ENCODE results near the gene SLC38A5.
"Not testable (repeated sequence)": the region's sequence is repeated elsewhere in the genome, so short reads cannot be mapped to it uniquely, and the experiment has no call there.

Gene SLC38A5

GRCh38 chrX:48468693-48469691, 1.1 kb downstream of the SLC38A5 start:
- no peak for DNase-seq

GRCh38 chrX:48468247-48468671, 1.8 kb downstream of the SLC38A5 start:
- DNase-seq, result no peak

- no peak for DNase-seq
Measured at GRCh38 chrX:48467281-48467761, 2.7 kb downstream of the SLC38A5 start.

GRCh38 chrX:48466696-48467095, 3.4 kb downstream of the SLC38A5 start:
- DNase-seq, result no peak

- DNase-seq, result no peak
Measured at GRCh38 chrX:48465336-48465933, 4.6 kb downstream of the SLC38A5 start.

- no peak for DNase-seq
Measured at GRCh38 chrX:48461830-48462229, 8.2 kb downstream of the SLC38A5 start.

GRCh38 chrX:48460606-48461005, 9.5 kb downstream of the SLC38A5 start:
- DNase-seq, result no peak

- no peak for DNase-seq
Measured at GRCh38 chrX:48460031-48460430, 10.0 kb downstream of the SLC38A5 start.

GRCh38 chrX:48459483-48459882, 10.6 kb downstream of the SLC38A5 start:
- DNase-seq, result no peak

- no peak for DNase-seq
Measured at GRCh38 chrX:48458711-48459110, 11.3 kb downstream of the SLC38A5 start.

GRCh38 chrX:48456628-48457331, 13.3 kb downstream of the SLC38A5 start:
- DNase-seq, result no peak

GRCh38 chrX:48451708-48452107, 18.4 kb downstream of the SLC38A5 start:
- no peak for DNase-seq

GRCh38 chrX:48450076-48450475, 20.0 kb downstream of the SLC38A5 start:
- DNase-seq, result no peak

- not testable (repeated sequence) for DNase-seq
Measured at GRCh38 chrX:48447201-48447600, 22.9 kb downstream of the SLC38A5 start.

- not testable (repeated sequence) for DNase-seq
Measured at GRCh38 chrX:48433713-48434112, 36.3 kb downstream of the SLC38A5 start.

GRCh38 chrX:48430166-48430565, 39.9 kb downstream of the SLC38A5 start:
- DNase-seq, result not testable (repeated sequence)

- DNase-seq, result not testable (repeated sequence)
Measured at GRCh38 chrX:48429606-48430005, 40.5 kb downstream of the SLC38A5 start.

GRCh38 chrX:48427027-48427716, 42.9 kb downstream of the SLC38A5 start:
- not testable (repeated sequence) for DNase-seq

GRCh38 chrX:48411860-48412259, 58.2 kb downstream of the SLC38A5 start, which contains the start of gene SSX4B:
Gene SSX4B, minus strand, starts transcription at chrX:48411960. Its CDS starts 588 bp downstream, at chrX:48411372.
- not testable (repeated sequence) for DNase-seq

All from anterior cingulate cortex (tissue), 58 donors.